WTC11 (cell line): Measurements from ENCODE around the gene AGAP1. TPM values are rescaled to one million over a fixed set of nuclear protein-coding genes. Genes with fewer than 3 reads are reported as not detected.

Experiments
- ATAC-seq: fragments of 200-7000 bp; cut with Tn5 transposase; 2 replicates; pipeline ENCODE4 v1.10.0; 2021; ENCODE audit warnings: mild to moderate bottlenecking, moderate library complexity
- CTCF ChIA-PET: fragments of 300-600 bp; sonication (Branson Sonifier 250); formaldehyde crosslinking; loops from one replicate; lab custom pipeline; 2021; ENCODE audit warnings: antibody characterized with exemption; lab: Charles Lee
- POLR2A ChIA-PET: fragments of 350-600 bp; sonication (Branson Sonifier 250); formaldehyde crosslinking; loops from one replicate; lab custom pipeline; 2021; ENCODE audit warnings: antibody characterized with exemption; lab: Charles Lee
- DNase-seq: peaks from one replicate; pipeline ENCODE4 v3.0.0; 2021; ENCODE audit warnings: low spot score
- H3K27ac Mint-ChIP-seq: 2 replicates; pipeline ENCODE4 v1.8.0; 2021; ENCODE audit warnings: mixed read lengths
- H3K27me3 Mint-ChIP-seq: 2 replicates; pipeline ENCODE4 v1.8.0; 2021; ENCODE audit warnings: low read depth, mild to moderate bottlenecking, moderate library complexity, mixed read lengths
- H3K36me3 Mint-ChIP-seq: 2 replicates; pipeline ENCODE4 v1.8.0; 2021; ENCODE audit warnings: mixed read lengths
- H3K4me1 Mint-ChIP-seq: 2 replicates; pipeline ENCODE4 v1.8.0; 2022; ENCODE audit warnings: mixed read lengths
- H3K4me3 Mint-ChIP-seq: 2 replicates; pipeline ENCODE4 v1.8.0; 2021; ENCODE audit warnings: mild to moderate bottlenecking, moderate library complexity, mixed read lengths
- H3K9me3 Mint-ChIP-seq: 2 replicates; pipeline ENCODE4 v1.8.0; 2021; ENCODE audit warnings: mixed read lengths
- CBFB ChIP-seq: sonication (generic); formaldehyde crosslinking; IDR thresholded peaks from 2 replicates; pipeline ENCODE4 v1.8.1; 2022; ENCODE audit warnings: mild to moderate bottlenecking, low read depth, missing genetic modification reagents
- JUN ChIP-seq: sonication (generic); formaldehyde crosslinking; IDR thresholded peaks from 2 replicates; pipeline ENCODE4 v1.8.0; 2023; ENCODE audit warnings: mild to moderate bottlenecking, missing genetic modification reagents
- KAT7 ChIP-seq: sonication (generic); formaldehyde crosslinking; IDR thresholded peaks from 2 replicates; pipeline ENCODE4 v1.8.1; 2023; ENCODE audit warnings: missing genetic modification reagents, mild to moderate bottlenecking, borderline replicate concordance
- NFYB ChIP-seq: sonication (generic); formaldehyde crosslinking; conservative IDR thresholded peaks from 2 replicates; pipeline ENCODE4 v1.8.0; 2022; ENCODE audit warnings: low read depth, missing genetic modification reagents
- PRRX2 ChIP-seq: fragments of 250-450 bp; sonication (Bioruptor Pico); IDR thresholded peaks from 2 replicates; pipeline ENCODE4 v1.8.0; 2021; ENCODE audit warnings: mild to moderate bottlenecking
- RORB ChIP-seq: fragments of 250-450 bp; sonication (Bioruptor Pico); IDR thresholded peaks from 2 replicates; pipeline ENCODE4 v1.9.0; 2021; ENCODE audit warnings: mild to moderate bottlenecking
- SOX15 ChIP-seq: fragments of 250-450 bp; sonication (Bioruptor Pico); IDR thresholded peaks from 2 replicates; pipeline ENCODE4 v1.9.0; 2021; ENCODE audit warnings: mild to moderate bottlenecking
- TEAD4 ChIP-seq: sonication (generic); formaldehyde crosslinking; IDR thresholded peaks from 2 replicates; pipeline ENCODE4 v1.8.0; 2022; ENCODE audit warnings: mild to moderate bottlenecking, missing genetic modification reagents
- ZNF138 ChIP-seq: sonication (generic); formaldehyde crosslinking; conservative IDR thresholded peaks from 2 replicates; pipeline ENCODE4 v1.8.1; 2022; ENCODE audit warnings: mild to moderate bottlenecking, moderate library complexity, missing genetic modification reagents
- ZNF263 ChIP-seq: sonication (generic); formaldehyde crosslinking; IDR thresholded peaks from 2 replicates; pipeline ENCODE4 v1.8.1; 2022; ENCODE audit warnings: low read depth, mild to moderate bottlenecking, moderate library complexity, missing genetic modification reagents
- total RNA-seq: library from RNA; stranded (reverse); gene quantifications from 3 replicates; pipeline ENCODE4 v1.2.3, GENCODE V29; 2021
- TF ChIP-seq, protein P1 (sequence below): sonication (generic); formaldehyde crosslinking; IDR thresholded peaks from 2 replicates; pipeline ENCODE4 v1.8.0; 2023; ENCODE audit warnings: mild to moderate bottlenecking, missing genetic modification reagents
- TF ChIP-seq, protein P2 (sequence below): sonication (generic); formaldehyde crosslinking; conservative IDR thresholded peaks from 2 replicates; pipeline ENCODE4 v1.8.1; 2023; ENCODE audit warnings: mild to moderate bottlenecking, low read depth, missing genetic modification reagents, moderate library complexity
- TF ChIP-seq, protein P3 (sequence below): fragments of 250-450 bp; sonication (Bioruptor Pico); IDR thresholded peaks from 2 replicates; pipeline ENCODE4 v1.9.0; 2021; ENCODE audit warnings: moderate library complexity, mild to moderate bottlenecking, inconsistent platforms, borderline replicate concordance
- TF ChIP-seq, protein P4 (sequence below): sonication (generic); formaldehyde crosslinking; IDR thresholded peaks from 2 replicates; pipeline ENCODE4 v1.8.1; 2022; ENCODE audit warnings: missing genetic modification reagents, borderline replicate concordance
- TF ChIP-seq, protein P5 (sequence below): fragments of 250-450 bp; sonication (Bioruptor Pico); IDR thresholded peaks from 2 replicates; pipeline ENCODE4 v1.8.0; 2021; ENCODE audit warnings: mild to moderate bottlenecking
- TF ChIP-seq, protein P6 (sequence below): sonication (generic); formaldehyde crosslinking; IDR thresholded peaks from 2 replicates; pipeline ENCODE4 v1.8.1; 2022; ENCODE audit warnings: low read depth, missing genetic modification reagents, borderline replicate concordance
- TF ChIP-seq, protein P7 (sequence below): sonication (generic); formaldehyde crosslinking; conservative IDR thresholded peaks from 2 replicates; pipeline ENCODE4 v1.8.1; 2022; ENCODE audit warnings: mild to moderate bottlenecking, missing genetic modification reagents

The AGAP1 gene
- total RNA-seq, 1 experiment from 2014 or later, result 49.3 TPM

DNA sequence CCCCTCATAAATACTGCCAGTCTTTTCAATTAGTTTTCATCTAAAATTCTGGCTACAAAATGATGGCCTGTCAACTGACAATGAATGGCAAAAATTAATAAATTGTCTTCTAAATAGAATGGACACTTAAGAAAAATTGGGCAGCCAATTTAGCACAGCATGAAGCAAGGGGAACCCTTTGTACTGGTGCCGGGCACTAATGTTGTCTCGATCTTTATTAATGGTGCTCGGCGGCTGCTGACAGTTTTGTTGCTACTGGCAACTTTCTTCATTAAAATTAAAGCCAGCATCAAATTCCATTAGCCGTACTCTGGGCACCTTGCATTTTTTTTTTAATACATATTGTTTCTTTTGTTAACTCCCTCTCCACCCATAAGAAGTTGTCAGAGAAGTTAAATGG, 365.0 kb downstream of the AGAP1 start:
- ATAC-seq (no peak), DNase-seq (peak; percentile 5)
- TF ChIP-seq, protein P1, sequence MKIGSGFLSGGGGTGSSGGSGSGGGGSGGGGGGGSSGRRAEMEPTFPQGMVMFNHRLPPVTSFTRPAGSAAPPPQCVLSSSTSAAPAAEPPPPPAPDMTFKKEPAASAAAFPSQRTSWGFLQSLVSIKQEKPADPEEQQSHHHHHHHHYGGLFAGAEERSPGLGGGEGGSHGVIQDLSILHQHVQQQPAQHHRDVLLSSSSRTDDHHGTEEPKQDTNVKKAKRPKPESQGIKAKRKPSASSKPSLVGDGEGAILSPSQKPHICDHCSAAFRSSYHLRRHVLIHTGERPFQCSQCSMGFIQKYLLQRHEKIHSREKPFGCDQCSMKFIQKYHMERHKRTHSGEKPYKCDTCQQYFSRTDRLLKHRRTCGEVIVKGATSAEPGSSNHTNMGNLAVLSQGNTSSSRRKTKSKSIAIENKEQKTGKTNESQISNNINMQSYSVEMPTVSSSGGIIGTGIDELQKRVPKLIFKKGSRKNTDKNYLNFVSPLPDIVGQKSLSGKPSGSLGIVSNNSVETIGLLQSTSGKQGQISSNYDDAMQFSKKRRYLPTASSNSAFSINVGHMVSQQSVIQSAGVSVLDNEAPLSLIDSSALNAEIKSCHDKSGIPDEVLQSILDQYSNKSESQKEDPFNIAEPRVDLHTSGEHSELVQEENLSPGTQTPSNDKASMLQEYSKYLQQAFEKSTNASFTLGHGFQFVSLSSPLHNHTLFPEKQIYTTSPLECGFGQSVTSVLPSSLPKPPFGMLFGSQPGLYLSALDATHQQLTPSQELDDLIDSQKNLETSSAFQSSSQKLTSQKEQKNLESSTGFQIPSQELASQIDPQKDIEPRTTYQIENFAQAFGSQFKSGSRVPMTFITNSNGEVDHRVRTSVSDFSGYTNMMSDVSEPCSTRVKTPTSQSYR (CRISPR knock-in tag), result no peak
- TF ChIP-seq, protein P2, sequence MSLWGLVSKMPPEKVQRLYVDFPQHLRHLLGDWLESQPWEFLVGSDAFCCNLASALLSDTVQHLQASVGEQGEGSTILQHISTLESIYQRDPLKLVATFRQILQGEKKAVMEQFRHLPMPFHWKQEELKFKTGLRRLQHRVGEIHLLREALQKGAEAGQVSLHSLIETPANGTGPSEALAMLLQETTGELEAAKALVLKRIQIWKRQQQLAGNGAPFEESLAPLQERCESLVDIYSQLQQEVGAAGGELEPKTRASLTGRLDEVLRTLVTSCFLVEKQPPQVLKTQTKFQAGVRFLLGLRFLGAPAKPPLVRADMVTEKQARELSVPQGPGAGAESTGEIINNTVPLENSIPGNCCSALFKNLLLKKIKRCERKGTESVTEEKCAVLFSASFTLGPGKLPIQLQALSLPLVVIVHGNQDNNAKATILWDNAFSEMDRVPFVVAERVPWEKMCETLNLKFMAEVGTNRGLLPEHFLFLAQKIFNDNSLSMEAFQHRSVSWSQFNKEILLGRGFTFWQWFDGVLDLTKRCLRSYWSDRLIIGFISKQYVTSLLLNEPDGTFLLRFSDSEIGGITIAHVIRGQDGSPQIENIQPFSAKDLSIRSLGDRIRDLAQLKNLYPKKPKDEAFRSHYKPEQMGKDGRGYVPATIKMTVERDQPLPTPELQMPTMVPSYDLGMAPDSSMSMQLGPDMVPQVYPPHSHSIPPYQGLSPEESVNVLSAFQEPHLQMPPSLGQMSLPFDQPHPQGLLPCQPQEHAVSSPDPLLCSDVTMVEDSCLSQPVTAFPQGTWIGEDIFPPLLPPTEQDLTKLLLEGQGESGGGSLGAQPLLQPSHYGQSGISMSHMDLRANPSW, result no peak
- TF ChIP-seq SOX15 (no peak), KAT7 (CRISPR knock-in tag) (no peak), NFYB (CRISPR knock-in tag) (no peak), ZNF263 (CRISPR knock-in tag) (no peak), CBFB (CRISPR knock-in tag) (no peak), JUN (CRISPR knock-in tag) (no peak), RORB (CRISPR knock-in tag) (no peak)
- TF ChIP-seq, protein P3, sequence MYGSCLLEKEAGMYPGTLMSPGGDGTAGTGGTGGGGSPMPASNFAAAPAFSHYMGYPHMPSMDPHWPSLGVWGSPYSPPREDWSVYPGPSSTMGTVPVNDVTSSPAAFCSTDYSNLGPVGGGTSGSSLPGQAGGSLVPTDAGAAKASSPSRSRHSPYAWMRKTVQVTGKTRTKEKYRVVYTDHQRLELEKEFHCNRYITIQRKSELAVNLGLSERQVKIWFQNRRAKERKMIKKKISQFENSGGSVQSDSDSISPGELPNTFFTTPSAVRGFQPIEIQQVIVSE (CRISPR knock-in tag), result no peak
- Mint-ChIP-seq H3K27me3 (no peaks in the 10 kb centered on the region), H3K27ac (no peak overlapping the region), H3K4me3 (no peak overlapping the region), H3K36me3 (no peaks in the 10 kb centered on the region), H3K9me3 (no peaks in the 10 kb centered on the region), H3K4me1 (peaks cover 25% of the 10 kb centered on the region)
- CTCF ChIA-PET, result no interaction called here
- POLR2A ChIA-PET, result no interaction called here

DNA sequence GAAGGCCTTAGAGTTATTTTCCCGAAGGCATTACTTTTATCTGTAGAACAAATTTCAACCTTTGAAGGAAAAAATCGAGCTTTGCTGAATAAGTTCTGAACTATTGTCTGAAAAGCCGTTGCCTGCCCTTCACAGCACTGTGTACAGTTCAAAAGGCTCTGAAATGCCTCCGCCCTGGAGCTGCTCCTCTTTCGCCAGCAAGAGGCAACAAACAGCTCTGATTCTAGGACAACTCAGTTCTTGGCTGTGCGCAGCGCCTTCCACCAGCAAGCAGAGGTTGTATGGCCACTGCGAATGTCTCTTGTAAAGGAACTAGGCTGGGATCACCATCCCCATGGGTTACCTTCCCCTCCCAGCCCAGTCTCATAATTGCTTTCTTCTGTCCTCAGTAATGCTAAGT, 365.8 kb downstream of the AGAP1 start:
- no peak for ATAC-seq
- Mint-ChIP-seq H3K9me3 (no peaks in the 10 kb centered on the region), H3K27ac (peak overlapping the region; percentile 64; the same call in 1 of the 2 replicates), H3K4me3 (no peak overlapping the region), H3K36me3 (no peaks in the 10 kb centered on the region), H3K27me3 (no peaks in the 10 kb centered on the region), H3K4me1 (peaks cover 33% of the 10 kb centered on the region)
- ChIA-PET CTCF (interaction anchor here (0.7 to 1.3 kb wide), 4 partner anchors 25 to 318 kb away, joined by 3 to 4 read pairs (median 4); no protein-coding TSS in a partner anchor), POLR2A (no interaction called here)
- no peak for TF ChIP-seq ZNF263 (CRISPR knock-in tag)
- no peak for TF ChIP-seq PRRX2
- TF ChIP-seq, protein P4, sequence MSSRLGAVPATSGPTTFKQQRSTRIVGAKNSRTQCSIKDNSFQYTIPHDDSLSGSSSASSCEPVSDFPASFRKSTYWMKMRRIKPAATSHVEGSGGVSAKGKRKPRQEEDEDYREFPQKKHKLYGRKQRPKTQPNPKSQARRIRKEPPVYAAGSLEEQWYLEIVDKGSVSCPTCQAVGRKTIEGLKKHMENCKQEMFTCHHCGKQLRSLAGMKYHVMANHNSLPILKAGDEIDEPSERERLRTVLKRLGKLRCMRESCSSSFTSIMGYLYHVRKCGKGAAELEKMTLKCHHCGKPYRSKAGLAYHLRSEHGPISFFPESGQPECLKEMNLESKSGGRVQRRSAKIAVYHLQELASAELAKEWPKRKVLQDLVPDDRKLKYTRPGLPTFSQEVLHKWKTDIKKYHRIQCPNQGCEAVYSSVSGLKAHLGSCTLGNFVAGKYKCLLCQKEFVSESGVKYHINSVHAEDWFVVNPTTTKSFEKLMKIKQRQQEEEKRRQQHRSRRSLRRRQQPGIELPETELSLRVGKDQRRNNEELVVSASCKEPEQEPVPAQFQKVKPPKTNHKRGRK (CRISPR knock-in tag), result no peak
- TF ChIP-seq TEAD4 (CRISPR knock-in tag), result no peak
- TF ChIP-seq, protein P5, sequence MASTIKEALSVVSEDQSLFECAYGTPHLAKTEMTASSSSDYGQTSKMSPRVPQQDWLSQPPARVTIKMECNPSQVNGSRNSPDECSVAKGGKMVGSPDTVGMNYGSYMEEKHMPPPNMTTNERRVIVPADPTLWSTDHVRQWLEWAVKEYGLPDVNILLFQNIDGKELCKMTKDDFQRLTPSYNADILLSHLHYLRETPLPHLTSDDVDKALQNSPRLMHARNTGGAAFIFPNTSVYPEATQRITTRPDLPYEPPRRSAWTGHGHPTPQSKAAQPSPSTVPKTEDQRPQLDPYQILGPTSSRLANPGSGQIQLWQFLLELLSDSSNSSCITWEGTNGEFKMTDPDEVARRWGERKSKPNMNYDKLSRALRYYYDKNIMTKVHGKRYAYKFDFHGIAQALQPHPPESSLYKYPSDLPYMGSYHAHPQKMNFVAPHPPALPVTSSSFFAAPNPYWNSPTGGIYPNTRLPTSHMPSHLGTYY (CRISPR knock-in tag), result no peak
- TF ChIP-seq, protein P6, sequence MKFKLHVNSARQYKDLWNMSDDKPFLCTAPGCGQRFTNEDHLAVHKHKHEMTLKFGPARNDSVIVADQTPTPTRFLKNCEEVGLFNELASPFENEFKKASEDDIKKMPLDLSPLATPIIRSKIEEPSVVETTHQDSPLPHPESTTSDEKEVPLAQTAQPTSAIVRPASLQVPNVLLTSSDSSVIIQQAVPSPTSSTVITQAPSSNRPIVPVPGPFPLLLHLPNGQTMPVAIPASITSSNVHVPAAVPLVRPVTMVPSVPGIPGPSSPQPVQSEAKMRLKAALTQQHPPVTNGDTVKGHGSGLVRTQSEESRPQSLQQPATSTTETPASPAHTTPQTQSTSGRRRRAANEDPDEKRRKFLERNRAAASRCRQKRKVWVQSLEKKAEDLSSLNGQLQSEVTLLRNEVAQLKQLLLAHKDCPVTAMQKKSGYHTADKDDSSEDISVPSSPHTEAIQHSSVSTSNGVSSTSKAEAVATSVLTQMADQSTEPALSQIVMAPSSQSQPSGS (CRISPR knock-in tag), result no peak
- no peak for TF ChIP-seq NFYB (CRISPR knock-in tag)
- TF ChIP-seq, protein P7, sequence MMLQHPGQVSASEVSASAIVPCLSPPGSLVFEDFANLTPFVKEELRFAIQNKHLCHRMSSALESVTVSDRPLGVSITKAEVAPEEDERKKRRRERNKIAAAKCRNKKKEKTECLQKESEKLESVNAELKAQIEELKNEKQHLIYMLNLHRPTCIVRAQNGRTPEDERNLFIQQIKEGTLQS (CRISPR knock-in tag), result no peak
- TF ChIP-seq ZNF138, result no peak
- DNase-seq, result peak; percentile 9
